HG03139 (cell line): ENCODE results near the gene CLASP1.

ENCODE experiments used
- ATAC-seq: cut with Tn5 transposase; IDR thresholded peaks from one replicate; pipeline ENCODE4 v1.9.1; 2021; ENCODE audit not compliant: unreplicated experiment

The CLASP1 gene

GRCh38 chr2:121510857-121511256, 138.4 kb downstream of the CLASP1 start:
- ATAC-seq, result no peak

GRCh38 chr2:121506621-121507020, 142.6 kb downstream of the CLASP1 start:
- no peak for ATAC-seq

- no peak for ATAC-seq
Observed at GRCh38 chr2:121505986-121506586, 143.2 kb downstream of the CLASP1 start.

- ATAC-seq, result no peak
Observed at GRCh38 chr2:121505005-121505404, 144.3 kb downstream of the CLASP1 start.

- no peak for ATAC-seq
Observed at GRCh38 chr2:121504316-121504715, 144.9 kb downstream of the CLASP1 start.

- no peak for ATAC-seq
Observed at GRCh38 chr2:121502781-121503180, 146.5 kb downstream of the CLASP1 start.

- ATAC-seq, result no peak
Observed at GRCh38 chr2:121502246-121502645, 147.0 kb downstream of the CLASP1 start.

GRCh38 chr2:121501554-121501953, 147.7 kb downstream of the CLASP1 start:
- ATAC-seq, result no peak

- ATAC-seq, result no peak
Observed at GRCh38 chr2:121501031-121501430, 148.2 kb downstream of the CLASP1 start.

- ATAC-seq, result no peak
Observed at GRCh38 chr2:121498731-121499130, 150.5 kb downstream of the CLASP1 start.

GRCh38 chr2:121492409-121492808, 156.9 kb downstream of the CLASP1 start:
- no peak for ATAC-seq

GRCh38 chr2:121491518-121491917, 157.7 kb downstream of the CLASP1 start:
- no peak for ATAC-seq

- no peak for ATAC-seq
Observed at GRCh38 chr2:121490584-121491133, 158.6 kb downstream of the CLASP1 start.

- ATAC-seq, result no peak
Observed at GRCh38 chr2:121489911-121490583, 159.2 kb downstream of the CLASP1 start.

GRCh38 chr2:121489284-121489683, 160.0 kb downstream of the CLASP1 start:
- no peak for ATAC-seq

GRCh38 chr2:121486191-121486790, 163.0 kb downstream of the CLASP1 start:
- ATAC-seq, result no peak

- no peak for ATAC-seq
Observed at GRCh38 chr2:121485039-121485438, 164.2 kb downstream of the CLASP1 start.

GRCh38 chr2:121483846-121484245, 165.4 kb downstream of the CLASP1 start:
- no peak for ATAC-seq

- no peak for ATAC-seq
Observed at GRCh38 chr2:121483021-121483420, 166.2 kb downstream of the CLASP1 start.

GRCh38 chr2:121480826-121481225, 168.4 kb downstream of the CLASP1 start:
- ATAC-seq, result no peak

- no peak for ATAC-seq
Observed at GRCh38 chr2:121479882-121480522, 169.3 kb downstream of the CLASP1 start.
